Mesendoderm (in vitro differentiated cells): ENCODE measurements around the gene CHP1.
"Not testable (repeated sequence)": the region's sequence is repeated elsewhere in the genome, so short reads cannot be mapped to it uniquely, and the experiment has no call there.

Experiments
- DNase-seq: peaks from one replicate; pipeline ENCODE4 v3.0.0; 2013
- H2AK5ac ChIP-seq: 2 replicates; pipeline ENCODE4 v1.6.1; 2013; ENCODE audit warnings: low read length, inconsistent platforms
- H2BK120ac ChIP-seq: 2 replicates; pipeline ENCODE4 v1.6.1; 2013; ENCODE audit warnings: low read depth, mild to moderate bottlenecking, low read length, moderate library complexity, mixed read lengths
- H2BK15ac ChIP-seq: replicated peaks from 2 replicates; pipeline ENCODE4 v1.6.1; 2013; ENCODE audit warnings: low read depth, mild to moderate bottlenecking, moderate library complexity
- H2BK5ac ChIP-seq: 2 replicates; pipeline ENCODE4 v1.6.1; 2013; ENCODE audit warnings: low read length, inconsistent platforms
- H3K18ac ChIP-seq: 2 replicates; pipeline ENCODE4 v1.6.1; 2013; ENCODE audit warnings: mild to moderate bottlenecking, low read length, mixed read lengths
- H3K23ac ChIP-seq: one replicate; pipeline ENCODE4 v1.6.1; 2013; ENCODE audit warnings: low read length
- H3K27ac ChIP-seq: 2 replicates; pipeline ENCODE4 v1.5.1; 2013; ENCODE audit warnings: low read depth, mild to moderate bottlenecking, inconsistent platforms, low read length, moderate library complexity
- H3K27me3 ChIP-seq: 2 replicates; pipeline ENCODE4 v1.6.1; 2013; ENCODE audit warnings: low read length, control low read depth, mild to moderate bottlenecking, inconsistent platforms; ENCODE audit not compliant: insufficient read depth, poor library complexity
- H3K36me3 ChIP-seq: 2 replicates; pipeline ENCODE4 v1.6.1; 2013; ENCODE audit warnings: low read length, inconsistent platforms; ENCODE audit not compliant: control insufficient read depth, insufficient read depth
- H3K4ac ChIP-seq: one replicate; pipeline ENCODE4 v1.6.1; 2013; ENCODE audit warnings: low read depth, mild to moderate bottlenecking, low read length, moderate library complexity
- H3K4me1 ChIP-seq: 2 replicates; pipeline ENCODE4 v1.6.1; 2013; ENCODE audit warnings: low read depth, low read length, inconsistent platforms; ENCODE audit not compliant: control insufficient read depth
- H3K4me2 ChIP-seq: 2 replicates; pipeline ENCODE4 v1.6.1; 2013; ENCODE audit warnings: low read length
- H3K4me3 ChIP-seq: 2 replicates; pipeline ENCODE4 v1.5.1; 2013; ENCODE audit warnings: mild to moderate bottlenecking, low read length
- H3K56ac ChIP-seq: one replicate; pipeline ENCODE4 v1.6.1; 2013; ENCODE audit warnings: low read length
- H3K79me1 ChIP-seq: 2 replicates; pipeline ENCODE4 v1.6.1; 2013; ENCODE audit warnings: low read length, inconsistent platforms
- H3K79me2 ChIP-seq: 2 replicates; pipeline ENCODE4 v1.6.1; 2013; ENCODE audit warnings: mild to moderate bottlenecking, low read length; ENCODE audit not compliant: control insufficient read depth, insufficient read depth
- H3K9ac ChIP-seq: 2 replicates; pipeline ENCODE4 v1.6.1; 2013; ENCODE audit warnings: low read length, inconsistent platforms
- H4K5ac ChIP-seq: one replicate; pipeline ENCODE4 v1.6.1; 2013; ENCODE audit warnings: low read length
- H4K8ac ChIP-seq: one replicate; pipeline ENCODE4 v1.6.1; 2013; ENCODE audit warnings: low read depth, mild to moderate bottlenecking, control low read depth, low read length, moderate library complexity
- WGBS: extraction: QIAGEN DNeasy Blood & Tissue Kit; methylation state at CpG from one replicate; pipeline ENCODE4 v1.1.7; 2013; ENCODE audit warnings: low lambda C conversion rate, missing lambda C conversion rate; ENCODE audit not compliant: insufficient coverage; ENCODE audit errors: extremely low coverage; 5-methylcytosine and 5-hydroxymethylcytosine counted together

Gene CHP1

GRCh38 chr15:41269887-41270286, 38.8 kb downstream of the CHP1 start:
- no peak overlapping the region for H3K23ac ChIP-seq
- H3K9ac ChIP-seq = no peak overlapping the region
- H4K8ac ChIP-seq = no peak overlapping the region
- no peak overlapping the region for H3K18ac ChIP-seq
- no peak overlapping the region for H4K5ac ChIP-seq
- WGBS = no CpG with 5 or more reads among the region's 2 CpGs
- no peaks in the 10 kb centered on the region for H3K79me1 ChIP-seq
- no peak overlapping the region for H2BK120ac ChIP-seq
- H3K79me2 ChIP-seq = no peaks in the 10 kb centered on the region
- H3K36me3 ChIP-seq = no peaks in the 10 kb centered on the region
- DNase-seq = no peak
- no peak overlapping the region for H2BK15ac ChIP-seq
- H3K27me3 ChIP-seq = no peaks in the 10 kb centered on the region
- H3K56ac ChIP-seq = no peak overlapping the region
- no peak overlapping the region for H2BK5ac ChIP-seq
- H3K4me1 ChIP-seq = no peaks in the 10 kb centered on the region
- H3K27ac ChIP-seq = no peak overlapping the region
- H3K4me2 ChIP-seq = no peak overlapping the region
- H2AK5ac ChIP-seq = no peak overlapping the region
- H3K4me3 ChIP-seq = no peak overlapping the region
- H3K4ac ChIP-seq = no peak overlapping the region

DNA sequence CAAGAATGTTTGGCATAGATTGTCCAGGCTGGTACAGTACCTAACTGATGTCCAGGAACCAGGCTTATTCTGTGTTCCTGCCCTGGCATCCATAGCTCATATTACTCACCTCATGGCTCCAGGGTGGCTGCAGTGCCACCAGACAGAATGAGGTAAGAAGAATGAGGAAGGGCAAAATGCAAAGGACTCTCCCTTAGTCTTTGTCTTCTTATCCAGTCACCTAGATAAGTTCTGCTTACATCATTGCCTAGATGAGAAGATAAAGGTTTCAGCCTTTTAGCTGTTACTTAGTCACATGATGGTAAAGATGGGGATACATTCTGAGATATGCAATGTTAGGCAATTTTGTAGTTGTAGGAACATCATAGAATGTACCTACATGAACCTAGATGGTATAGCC, 45.8 kb downstream of the CHP1 start:
- Histone ChIP-seq H4K5ac (no peak overlapping the region), H3K56ac (no peak overlapping the region), H2BK120ac (no peak overlapping the region), H3K9ac (no peak overlapping the region), H3K27ac (no peak overlapping the region), H3K4ac (peak overlapping the region; percentile 9), H3K36me3 (no peaks in the 10 kb centered on the region), H2AK5ac (no peak overlapping the region), H3K23ac (no peak overlapping the region), H3K79me2 (no peaks in the 10 kb centered on the region), H2BK5ac (peak overlapping the region; percentile 23), H3K4me1 (peaks cover 9% of the 10 kb centered on the region), H2BK15ac (no peak overlapping the region), H3K79me1 (no peaks in the 10 kb centered on the region), H3K27me3 (no peaks in the 10 kb centered on the region), H3K18ac (no peak overlapping the region), H3K4me2 (no peak overlapping the region), H3K4me3 (no peak overlapping the region), H4K8ac (no peak overlapping the region)
- peak; percentile 69 for DNase-seq

DNA sequence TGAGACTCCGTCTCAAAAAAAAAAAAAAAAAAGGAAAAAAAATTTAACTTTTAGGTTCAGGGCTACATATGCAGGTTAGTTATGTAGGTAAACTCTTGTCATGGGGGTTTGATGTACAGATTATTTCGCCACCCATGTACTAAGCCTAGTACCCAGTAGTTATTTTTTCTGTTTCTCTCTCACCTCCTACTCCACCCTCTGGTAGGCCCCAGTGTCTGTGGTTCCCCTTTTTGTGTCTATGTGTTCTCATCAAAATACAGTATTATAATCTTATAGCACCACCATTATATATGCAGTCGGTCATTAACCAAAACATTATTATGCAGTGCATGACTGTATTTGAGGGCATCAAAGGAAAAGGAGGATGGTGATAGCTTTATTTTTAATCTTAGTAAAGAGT, 47.3 kb downstream of the CHP1 start:
- Histone ChIP-seq H3K27ac (no peak overlapping the region), H3K36me3 (no peaks in the 10 kb centered on the region), H3K18ac (no peak overlapping the region), H3K79me2 (no peaks in the 10 kb centered on the region), H4K5ac (no peak overlapping the region), H2AK5ac (no peak overlapping the region), H3K9ac (no peak overlapping the region), H2BK15ac (no peak overlapping the region), H3K23ac (no peak overlapping the region), H3K27me3 (no peaks in the 10 kb centered on the region), H2BK5ac (no peak overlapping the region), H3K4me2 (no peak overlapping the region), H3K4me3 (no peak overlapping the region), H3K79me1 (no peaks in the 10 kb centered on the region), H3K4me1 (peaks cover 9% of the 10 kb centered on the region), H3K56ac (no peak overlapping the region), H2BK120ac (no peak overlapping the region), H3K4ac (no peak overlapping the region), H4K8ac (no peak overlapping the region)
- no CpG with 5 or more reads among the region's 3 CpGs for WGBS
- DNase-seq = no peak

- Histone ChIP-seq H3K9ac (no peak overlapping the region), H3K23ac (no peak overlapping the region), H3K79me1 (no peaks in the 10 kb centered on the region), H2BK120ac (no peak overlapping the region), H3K27ac (no peak overlapping the region), H3K27me3 (no peaks in the 10 kb centered on the region), H2AK5ac (no peak overlapping the region), H3K4me1 (peaks cover 9% of the 10 kb centered on the region), H2BK15ac (no peak overlapping the region), H3K4me2 (no peak overlapping the region), H4K8ac (no peak overlapping the region), H4K5ac (no peak overlapping the region), H3K79me2 (peaks cover 8% of the 10 kb centered on the region), H3K4ac (no peak overlapping the region), H3K18ac (no peak overlapping the region), H2BK5ac (no peak overlapping the region), H3K4me3 (no peak overlapping the region), H3K36me3 (no peaks in the 10 kb centered on the region), H3K56ac (no peak overlapping the region)
- no CpG with 5 or more reads among the region's 1 CpG for WGBS
- DNase-seq = no peak
Observed at GRCh38 chr15:41279535-41280283, 48.6 kb downstream of the CHP1 start.

GRCh38 chr15:41281236-41281635, 50.2 kb downstream of the CHP1 start:
- Histone ChIP-seq H2BK5ac (no peak overlapping the region), H3K18ac (no peak overlapping the region), H2BK15ac (no peak overlapping the region), H3K27me3 (no peaks in the 10 kb centered on the region), H4K8ac (no peak overlapping the region), H3K79me1 (no peaks in the 10 kb centered on the region), H3K9ac (no peak overlapping the region), H3K4me1 (peaks cover 7% of the 10 kb centered on the region), H3K4me2 (no peak overlapping the region), H3K56ac (no peak overlapping the region), H3K79me2 (peaks cover 17% of the 10 kb centered on the region), H3K27ac (no peak overlapping the region), H3K36me3 (no peaks in the 10 kb centered on the region), H2BK120ac (no peak overlapping the region), H3K4ac (no peak overlapping the region), H3K23ac (no peak overlapping the region), H2AK5ac (no peak overlapping the region), H3K4me3 (no peak overlapping the region), H4K5ac (no peak overlapping the region)
- no peak for DNase-seq
- WGBS = no CpG with 5 or more reads among the region's 1 CpG

GRCh38 chr15:41282436-41282835, 51.4 kb downstream of the CHP1 start:
- not testable (repeated sequence) for H3K18ac ChIP-seq, H2AK5ac ChIP-seq, H3K4me3 ChIP-seq, H3K4me2 ChIP-seq, H4K5ac ChIP-seq, H3K4me1 ChIP-seq, H3K79me1 ChIP-seq, H2BK120ac ChIP-seq, DNase-seq, H3K4ac ChIP-seq, H3K56ac ChIP-seq, H2BK15ac ChIP-seq, H2BK5ac ChIP-seq, H4K8ac ChIP-seq, H3K9ac ChIP-seq, H3K36me3 ChIP-seq, H3K27me3 ChIP-seq, H3K23ac ChIP-seq
- Histone ChIP-seq H3K27ac (peak overlapping the region; percentile 23), H3K79me2 (peaks cover 21% of the 10 kb centered on the region)
- WGBS = no CpG with 5 or more reads among the region's 10 CpGs
